Bronchial epithelial cell (primary cell): ENCODE data around the gene TMEM94. TPM values are rescaled to one million over a fixed set of nuclear protein-coding genes. Genes with fewer than 3 reads are reported as not detected.
"Not testable (repeated sequence)": the region's sequence is repeated elsewhere in the genome, so short reads cannot be mapped to it uniquely, and the experiment has no call there.

Source experiments
- DNase-seq: peaks from one replicate; pipeline ENCODE4 v3.0.0-alpha.2; 2010; ENCODE audit warnings: low read depth
- FAIRE-seq: peaks from 2 replicates; lab custom pipeline; 2011; peaks lifted over from hg19 to GRCh38; lab: Jason Lieb, UNC
- H3K27me3 ChIP-seq: 2 replicates; pipeline ENCODE4 v1.5.1; 2011; ENCODE audit warnings: low read length; ENCODE audit not compliant: control insufficient read depth, insufficient read depth
- H3K36me3 ChIP-seq: 2 replicates; pipeline ENCODE4 v1.5.1; 2011; ENCODE audit warnings: low read length; ENCODE audit not compliant: control insufficient read depth, insufficient read depth
- H3K4me3 ChIP-seq: 2 replicates; pipeline ENCODE4 v1.5.1; 2011; ENCODE audit warnings: mild to moderate bottlenecking, low read depth, low read length, control low read depth
- total RNA-seq: library from RNA; depleted of rRNA; stranded (reverse); fragments of >200 nt; gene quantifications from 2 replicates; pipeline ENCODE4 v1.2.1, GENCODE V29; 2014
- TF ChIP-seq, protein P1 (sequence below): IDR thresholded peaks from 2 replicates; pipeline ENCODE4 v1.5.1; 2011; ENCODE audit warnings: mild to moderate bottlenecking, moderate library complexity, low read length, control low read depth, inconsistent platforms; ENCODE audit not compliant: insufficient read depth, severe bottlenecking

TMEM94 gene
- total RNA-seq, 1 donor from 2014 or later, result 13.7 TPM

DNA sequence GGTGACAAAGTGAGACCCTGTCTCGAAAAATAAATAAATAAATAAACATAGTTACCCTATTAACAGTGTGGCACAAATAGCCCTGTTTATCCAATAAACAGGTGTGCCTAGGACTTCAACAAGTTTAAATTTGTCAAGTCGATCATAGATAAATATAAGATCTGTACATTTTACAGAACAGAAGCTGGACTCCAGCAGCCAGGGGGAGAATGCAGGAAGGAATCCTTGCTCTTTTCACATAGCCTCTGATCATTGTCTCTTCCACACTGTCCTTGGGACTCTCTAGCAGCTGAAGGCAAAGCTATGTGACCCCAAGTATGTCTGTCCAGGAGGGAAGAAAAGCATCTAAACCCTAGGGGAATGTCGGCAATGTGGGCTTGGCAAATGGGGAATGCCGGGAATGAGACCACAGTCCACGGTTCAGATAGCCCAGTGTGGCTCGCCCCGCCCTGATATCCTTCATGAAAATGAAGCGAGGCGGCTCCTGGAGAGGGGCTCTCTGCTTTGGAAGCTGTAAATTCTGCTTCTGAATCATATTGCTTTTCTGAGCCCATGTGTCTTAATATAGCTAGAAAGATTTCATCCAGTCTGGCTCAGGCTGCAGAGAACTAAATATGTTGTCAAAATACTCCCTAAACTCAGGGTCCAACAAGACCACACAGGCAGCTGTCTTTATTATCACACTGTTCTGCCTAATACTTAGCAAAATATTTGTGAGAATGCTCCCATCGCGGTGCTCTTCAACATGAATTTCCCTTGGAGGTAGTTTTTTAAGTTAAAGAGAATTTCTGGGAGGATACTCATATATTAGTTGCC, 26.1 kb upstream of the TMEM94 start:
- no peak overlapping the region for H3K4me3 ChIP-seq
- no peak for DNase-seq
- no peak for FAIRE-seq
- TF ChIP-seq, protein P1, sequence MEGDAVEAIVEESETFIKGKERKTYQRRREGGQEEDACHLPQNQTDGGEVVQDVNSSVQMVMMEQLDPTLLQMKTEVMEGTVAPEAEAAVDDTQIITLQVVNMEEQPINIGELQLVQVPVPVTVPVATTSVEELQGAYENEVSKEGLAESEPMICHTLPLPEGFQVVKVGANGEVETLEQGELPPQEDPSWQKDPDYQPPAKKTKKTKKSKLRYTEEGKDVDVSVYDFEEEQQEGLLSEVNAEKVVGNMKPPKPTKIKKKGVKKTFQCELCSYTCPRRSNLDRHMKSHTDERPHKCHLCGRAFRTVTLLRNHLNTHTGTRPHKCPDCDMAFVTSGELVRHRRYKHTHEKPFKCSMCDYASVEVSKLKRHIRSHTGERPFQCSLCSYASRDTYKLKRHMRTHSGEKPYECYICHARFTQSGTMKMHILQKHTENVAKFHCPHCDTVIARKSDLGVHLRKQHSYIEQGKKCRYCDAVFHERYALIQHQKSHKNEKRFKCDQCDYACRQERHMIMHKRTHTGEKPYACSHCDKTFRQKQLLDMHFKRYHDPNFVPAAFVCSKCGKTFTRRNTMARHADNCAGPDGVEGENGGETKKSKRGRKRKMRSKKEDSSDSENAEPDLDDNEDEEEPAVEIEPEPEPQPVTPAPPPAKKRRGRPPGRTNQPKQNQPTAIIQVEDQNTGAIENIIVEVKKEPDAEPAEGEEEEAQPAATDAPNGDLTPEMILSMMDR, result no peak
- no peaks in the 10 kb centered on the region for H3K36me3 ChIP-seq
- no peaks in the 10 kb centered on the region for H3K27me3 ChIP-seq

DNA sequence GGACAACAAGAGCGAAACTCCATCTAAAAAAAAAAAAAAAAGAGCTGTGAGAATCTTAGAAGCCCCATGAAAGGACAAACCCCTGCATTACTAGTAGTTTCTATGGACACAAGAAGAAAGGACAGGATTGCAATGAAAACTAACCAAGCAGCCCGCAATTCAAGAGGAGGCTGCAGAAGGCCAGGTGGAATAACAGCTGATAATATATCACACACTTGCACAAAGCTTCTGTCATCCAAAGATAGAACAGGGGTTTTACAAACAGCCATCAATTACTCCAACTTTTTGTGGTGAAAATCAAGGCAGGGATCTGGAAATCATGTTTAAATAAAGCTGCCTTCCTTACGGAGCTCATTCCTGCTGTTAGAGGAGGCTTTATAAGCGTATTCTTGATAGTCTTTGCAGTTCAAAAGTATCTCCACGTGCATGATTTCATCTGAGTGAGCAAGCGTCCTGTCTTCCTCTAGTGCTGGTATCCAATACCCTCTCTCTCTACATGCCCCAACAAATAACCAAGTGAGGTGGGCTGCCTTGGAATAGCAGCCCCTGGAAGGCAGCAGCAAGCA, 23.1 kb upstream of the TMEM94 start:
- H3K36me3 ChIP-seq, result no peaks in the 10 kb centered on the region
- FAIRE-seq (no peak), DNase-seq (no peak)
- TF ChIP-seq, protein P1, result no peak
- H3K4me3 ChIP-seq, result no peak overlapping the region
- no peaks in the 10 kb centered on the region for H3K27me3 ChIP-seq

DNA sequence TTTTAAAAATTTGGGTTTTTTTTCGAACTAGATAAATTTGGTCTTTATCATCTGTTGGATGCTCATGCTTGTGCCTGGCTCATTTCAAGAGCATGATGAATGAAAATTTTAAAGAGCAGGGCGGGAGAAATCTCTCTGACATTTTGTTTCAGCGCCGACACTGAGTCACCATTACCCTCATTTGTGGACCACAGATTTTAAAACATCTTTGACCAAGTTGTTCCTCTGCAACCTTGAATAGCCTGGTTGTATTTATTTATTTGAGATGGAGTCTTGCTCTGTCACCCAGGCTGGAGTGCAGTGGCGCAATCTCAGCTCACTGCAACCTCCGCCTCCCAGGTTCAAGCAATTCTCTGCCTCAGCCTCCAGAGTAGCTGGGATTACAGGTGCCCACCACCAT, 22.0 kb upstream of the TMEM94 start:
- not testable (repeated sequence) for H3K27me3 ChIP-seq, DNase-seq, H3K4me3 ChIP-seq, FAIRE-seq, H3K36me3 ChIP-seq

DNA sequence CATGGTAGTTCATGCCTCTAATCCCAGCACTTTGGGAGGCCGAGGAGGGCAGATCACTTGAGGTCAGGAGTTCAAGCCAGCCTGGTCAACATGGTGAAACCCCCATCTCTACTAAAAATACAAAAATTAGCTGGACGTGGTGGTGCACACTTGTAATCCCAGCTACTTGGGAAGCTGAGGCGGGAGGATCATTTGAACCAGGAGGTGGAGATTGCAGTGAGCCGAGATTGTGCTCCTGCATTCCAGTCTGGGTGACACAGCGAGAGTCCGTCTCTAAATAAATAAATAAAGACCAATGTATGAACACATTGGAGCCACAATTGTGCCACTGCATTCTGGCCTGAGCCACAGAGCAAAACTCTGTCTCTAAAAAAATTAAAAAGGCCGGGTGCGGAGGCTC, 19.0 kb upstream of the TMEM94 start:
- not testable (repeated sequence) for FAIRE-seq, H3K36me3 ChIP-seq, DNase-seq, H3K4me3 ChIP-seq, H3K27me3 ChIP-seq

DNA sequence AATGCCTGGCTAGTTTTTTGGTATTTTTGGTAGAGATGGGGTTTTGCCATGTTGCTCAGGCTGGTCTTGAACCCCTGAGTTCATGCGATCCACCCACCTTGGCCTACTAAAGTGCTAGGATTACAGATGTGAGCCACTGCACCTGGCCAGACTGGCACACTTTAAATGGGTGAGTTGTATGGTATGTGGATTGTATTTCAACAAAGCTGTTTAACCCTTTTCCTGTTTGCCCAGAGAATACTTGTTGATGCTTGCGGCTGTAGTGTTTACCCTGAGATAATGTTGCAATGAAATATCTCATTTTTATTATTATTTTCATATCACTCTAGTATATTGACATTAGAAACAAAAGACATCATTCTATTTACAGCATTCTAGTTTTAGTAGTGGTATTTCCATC, 17.1 kb upstream of the TMEM94 start:
- FAIRE-seq (no peak), DNase-seq (peak; percentile 85)
- TF ChIP-seq, protein P1, result no peak
- H3K36me3 ChIP-seq, result no peaks in the 10 kb centered on the region
- no peaks in the 10 kb centered on the region for H3K27me3 ChIP-seq
- no peak overlapping the region for H3K4me3 ChIP-seq

DNA sequence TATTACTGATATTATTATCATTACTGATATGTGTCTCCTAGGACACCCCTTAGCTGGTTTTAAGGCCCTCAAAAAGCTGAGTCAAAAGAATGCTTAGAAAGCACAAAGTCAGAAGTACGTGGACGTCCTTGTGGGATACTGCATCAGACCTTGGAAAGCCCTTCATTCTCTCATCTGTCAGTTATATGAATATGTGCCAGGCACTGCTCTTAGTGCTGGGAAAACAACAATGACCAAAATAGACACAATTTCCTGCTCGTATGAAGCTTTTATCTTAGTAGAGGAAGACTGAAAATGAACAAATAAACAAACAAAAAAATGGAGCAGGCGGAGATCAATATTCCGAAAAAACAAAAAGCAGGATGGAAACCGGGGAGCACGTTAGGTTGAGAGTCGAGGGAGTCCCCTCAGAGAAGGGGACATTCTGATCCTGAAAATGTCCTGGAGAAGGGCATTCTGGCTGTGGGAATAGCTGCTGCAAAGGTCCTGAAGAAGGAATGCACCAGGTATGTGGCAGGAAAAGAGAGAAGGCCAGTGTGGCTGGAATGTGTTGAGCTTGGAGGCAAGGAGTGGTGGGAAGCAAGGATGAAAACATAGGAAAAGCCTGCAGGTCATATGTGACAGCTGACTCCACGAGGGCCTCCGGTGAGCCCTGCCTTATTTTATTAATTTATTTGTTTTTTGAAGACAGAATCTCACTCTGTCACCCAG, 15.5 kb upstream of the TMEM94 start:
- FAIRE-seq, result no peak
- TF ChIP-seq, protein P1, result no peak
- DNase-seq, result no peak
- Histone ChIP-seq H3K27me3 (no peaks in the 10 kb centered on the region), H3K36me3 (no peaks in the 10 kb centered on the region), H3K4me3 (no peak overlapping the region)
